MCF 10A (cell line): Measurements from ENCODE around the gene PIK3C2A. TPM values are rescaled to one million over a fixed set of nuclear protein-coding genes. Genes with fewer than 3 reads are reported as not detected.

Experiments used
- BruUV-seq: library from RNA; stranded (reverse); fragments of 400-500 nt; replicated peaks from 2 replicates; lab custom pipeline; 2021; lab: Mats Ljungman, UMichigan
- CTCF ChIA-PET: fragments of 300-600 bp; sonication (Branson Sonifier 250); formaldehyde crosslinking; extraction: SDS; loops from one replicate; lab custom pipeline; 2021; ENCODE audit warnings: antibody characterized with exemption, inconsistent platforms; lab: Yijun Ruan, JAX
- POLR2A ChIA-PET: fragments of 300-600, 350-650 bp; sonication (Branson Sonifier 250); formaldehyde crosslinking; extraction: SDS; loops from one replicate; lab custom pipeline; 2020; ENCODE audit warnings: antibody characterized with exemption, inconsistent platforms; lab: Yijun Ruan, JAX
- DNase-seq: peaks from one replicate; pipeline ENCODE4 v3.0.0-alpha.2; 2018; ENCODE audit not compliant: unreplicated experiment
- H3K27ac Mint-ChIP-seq: one replicate; pipeline ENCODE4 v1.8.0; 2022; ENCODE audit warnings: mild to moderate bottlenecking, low read depth, mixed read lengths; ENCODE audit not compliant: unreplicated experiment
- H3K27me3 Mint-ChIP-seq: one replicate; pipeline ENCODE4 v1.8.0; 2022; ENCODE audit warnings: mixed read lengths; ENCODE audit not compliant: insufficient read depth, unreplicated experiment
- H3K36me3 Mint-ChIP-seq: one replicate; pipeline ENCODE4 v1.8.0; 2022; ENCODE audit warnings: mild to moderate bottlenecking, moderate library complexity, mixed read lengths; ENCODE audit not compliant: insufficient read depth, unreplicated experiment
- H3K4me1 Mint-ChIP-seq: one replicate; pipeline ENCODE4 v1.8.0; 2022; ENCODE audit warnings: mixed read lengths; ENCODE audit not compliant: insufficient read depth, unreplicated experiment
- H3K4me3 Mint-ChIP-seq: one replicate; pipeline ENCODE4 v1.8.0; 2022; ENCODE audit warnings: mild to moderate bottlenecking, moderate library complexity, mixed read lengths; ENCODE audit not compliant: unreplicated experiment
- H3K9me3 Mint-ChIP-seq: one replicate; pipeline ENCODE4 v1.8.0; 2022; ENCODE audit warnings: mixed read lengths; ENCODE audit not compliant: unreplicated experiment
- CTCF ChIP-seq: fragments of 200-600 bp; IDR thresholded peaks from one replicate; pipeline ENCODE4 v1.8.0; 2022; ENCODE audit warnings: antibody characterized with exemption, mild to moderate bottlenecking; ENCODE audit not compliant: unreplicated experiment
- intact Hi-C: fragments of 100-400 bp; cut with micrococcal nuclease; formaldehyde crosslinking; loops from 2 replicates; pipeline ENCODE4 v1.14.1; 2022
- total RNA-seq: library from RNA; stranded (reverse); gene quantifications from 2 replicates; pipeline ENCODE4 v1.2.3, GENCODE V29; 2022

Gene PIK3C2A
- total RNA-seq, 1 experiment from 2014 or later: 58.1 TPM

- DNase-seq: no peak
- no TSS peak for BruUV-seq
- ChIA-PET POLR2A (interaction anchor here (1.8 kb wide), 1 partner anchor 44 kb away, joined by 8 read pairs; the partner anchor contains the start of gene PIK3C2A), CTCF (no interaction called here)
- Mint-ChIP-seq H3K9me3 (no peaks in the 10 kb centered on the region), H3K27me3 (no peaks in the 10 kb centered on the region), H3K4me3 (no peak overlapping the region), H3K36me3 (peaks cover 17% of the 10 kb centered on the region), H3K4me1 (peaks cover 29% of the 10 kb centered on the region), H3K27ac (no peak overlapping the region)
- intact Hi-C loops: no loop called here
- TF ChIP-seq CTCF: no peak
Observed at GRCh38 chr11:17163291-17163690, 44.5 kb downstream of the PIK3C2A start.

- no peak for TF ChIP-seq CTCF
- ChIA-PET CTCF (interaction anchor here (0.7 kb wide), 2 partner anchors 42 to 187 kb away, joined by 3 read pairs; no protein-coding TSS in a partner anchor), POLR2A (interaction anchor here (1.8 kb wide), 1 partner anchor 45 kb away, joined by 8 read pairs; the partner anchor contains the start of gene PIK3C2A)
- H3K27me3 Mint-ChIP-seq: no peaks in the 10 kb centered on the region
- H3K4me3 Mint-ChIP-seq: no peak overlapping the region
- no peak overlapping the region for H3K27ac Mint-ChIP-seq
- H3K36me3 Mint-ChIP-seq: peaks cover 8% of the 10 kb centered on the region
- peaks cover 29% of the 10 kb centered on the region for H3K4me1 Mint-ChIP-seq
- BruUV-seq: no TSS peak
- intact Hi-C loops: no loop called here
- DNase-seq: no peak
- H3K9me3 Mint-ChIP-seq: no peaks in the 10 kb centered on the region
Observed at GRCh38 chr11:17162376-17162775, 45.4 kb downstream of the PIK3C2A start.

- ChIA-PET CTCF (interaction anchor here (0.7 kb wide), 2 partner anchors 41 to 187 kb away, joined by 3 read pairs; no protein-coding TSS in a partner anchor), POLR2A (interaction anchor here (0.6 to 0.8 kb wide), 2 partner anchors 10 to 62 kb away, joined by 3 read pairs; no protein-coding TSS in a partner anchor)
- intact Hi-C loops: no loop called here
- Mint-ChIP-seq H3K4me3 (no peak overlapping the region), H3K9me3 (no peaks in the 10 kb centered on the region), H3K27me3 (no peaks in the 10 kb centered on the region), H3K27ac (no peak overlapping the region), H3K4me1 (peaks cover 29% of the 10 kb centered on the region), H3K36me3 (no peaks in the 10 kb centered on the region)
- no peak for DNase-seq
- BruUV-seq: no TSS peak
- no peak for TF ChIP-seq CTCF
Observed at GRCh38 chr11:17161515-17161914, 46.3 kb downstream of the PIK3C2A start.

DNA sequence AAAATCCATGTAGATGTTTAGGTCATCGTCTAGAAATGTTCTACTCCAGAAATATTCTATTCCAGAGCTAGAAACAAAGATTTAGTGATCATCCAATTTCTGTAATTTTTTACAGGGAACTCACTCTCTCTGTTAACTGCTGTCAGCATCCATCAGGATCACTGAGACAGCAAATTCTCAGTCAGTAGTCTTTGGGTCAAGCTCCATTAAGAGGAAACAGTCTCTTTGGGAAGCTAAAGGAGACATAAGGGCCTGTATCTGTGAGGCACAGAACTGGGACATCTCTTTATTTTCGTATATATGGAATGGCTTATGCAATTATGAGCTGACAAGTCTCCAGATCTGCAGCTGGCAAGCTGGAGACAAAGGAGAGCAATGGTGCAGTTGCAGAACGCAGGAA lies 48.3 kb downstream of the PIK3C2A start:
- intact Hi-C loops: no loop called here
- no peak overlapping the region for H3K4me3 Mint-ChIP-seq
- H3K4me1 Mint-ChIP-seq: peaks cover 20% of the 10 kb centered on the region
- H3K9me3 Mint-ChIP-seq: no peaks in the 10 kb centered on the region
- H3K36me3 Mint-ChIP-seq: peaks cover 4% of the 10 kb centered on the region
- no peaks in the 10 kb centered on the region for H3K27me3 Mint-ChIP-seq
- no TSS peak for BruUV-seq
- POLR2A ChIA-PET: interaction anchor here (1.3 to 1.6 kb wide), 2 partner anchors 10 to 49 kb away, joined by 5 to 6 read pairs; partner anchors contain the start of gene PIK3C2A
- DNase-seq: no peak
- no peak overlapping the region for H3K27ac Mint-ChIP-seq
- CTCF ChIA-PET: interaction anchor here (0.6 to 0.9 kb wide), 8 partner anchors 10 to 1484 kb away, joined by 3 to 5 read pairs (median 4); no protein-coding TSS in a partner anchor
- TF ChIP-seq CTCF: no peak

Other genes with a start within 250 kb of the PIK3C2A start
- gene PLEKHA7, start 193.6 kb downstream of the PIK3C2A start, total RNA-seq: 1.7 and 2.8 TPM in 2 replicates
- gene RPS13, start 130.3 kb downstream of the PIK3C2A start, total RNA-seq: 1,551 and 1,734 TPM in 2 replicates
- 89.4 and 137 TPM in 2 replicates for gene NUCB2, start 68.8 kb upstream of the PIK3C2A start, total RNA-seq
- 13.6 and 14.2 TPM in 2 replicates for gene NCR3LG1, start 143.8 kb upstream of the PIK3C2A start, total RNA-seq
- 0.54 TPM in 1 of 2 replicates, not detected in the other for gene KCNJ11, start 180.7 kb upstream of the PIK3C2A start, total RNA-seq